ENCODE data around the gene KCNAB3. TPM values are rescaled to one million over a fixed set of nuclear protein-coding genes. Genes with fewer than 3 reads are reported as not detected.

Gene KCNAB3
- total RNA-seq, 2 donors from 2014 or later = 8.9 to 14.6 TPM

Other genes with a start within 250 kb of the KCNAB3 start
- 100 to 1,000 TPM in 1 of 2 donors, 10 to 100 TPM in 1; 98.2 to 112 TPM for gene TP53, start 242.4 kb downstream of the KCNAB3 start, total RNA-seq
- gene WRAP53, start 241.4 kb downstream of the KCNAB3 start, total RNA-seq = 10 to 100 TPM; 19.4 to 48.2 TPM
- gene EFNB3, start 224.7 kb downstream of the KCNAB3 start, total RNA-seq = not detected
- under 1 TPM in 1 of 2 donors, not detected in 1; 0.10 TPM for gene DNAH2, start 212.1 kb downstream of the KCNAB3 start, total RNA-seq
- 10 to 100 TPM; 52.0 to 67.6 TPM for gene KDM6B, start 95.6 kb downstream of the KCNAB3 start, total RNA-seq
- gene TMEM88, start 74.8 kb downstream of the KCNAB3 start, total RNA-seq = 1 to 10 TPM; 2.4 to 2.7 TPM
- 100 to 1,000 TPM in 1 of 2 donors, 10 to 100 TPM in 1; 54.1 to 105 TPM for gene NAA38, start 72.3 kb downstream of the KCNAB3 start, total RNA-seq
- 10 to 100 TPM; 11.3 to 12.9 TPM for gene CYB5D1, start 71.9 kb downstream of the KCNAB3 start, total RNA-seq
- gene CHD3, start 41.1 kb downstream of the KCNAB3 start, total RNA-seq = 100 to 1,000 TPM; 106 to 192 TPM
- gene RNF227, start 13.6 kb downstream of the KCNAB3 start, total RNA-seq = 1 to 10 TPM; 2.5 to 4.7 TPM
- 100 to 1,000 TPM; 162 to 217 TPM for gene TRAPPC1, start 2.1 kb upstream of the KCNAB3 start, total RNA-seq
- 10 to 100 TPM; 32.6 to 74.6 TPM for gene CNTROB, start 2.4 kb upstream of the KCNAB3 start, total RNA-seq
- not detected for gene GUCY2D, start 72.8 kb upstream of the KCNAB3 start, total RNA-seq
- not detected for gene ALOX15B, start 109.2 kb upstream of the KCNAB3 start, total RNA-seq
- gene ALOX12B, start 157.9 kb upstream of the KCNAB3 start, total RNA-seq = under 1 TPM in 1 of 2 donors, not detected in 1; 0.62 TPM
- not detected for gene ALOXE3, start 188.7 kb upstream of the KCNAB3 start, total RNA-seq
- gene HES7, start 194.2 kb upstream of the KCNAB3 start, total RNA-seq = not detected
- 10 to 100 TPM; 16.9 to 42.7 TPM for gene PER1, start 222.5 kb upstream of the KCNAB3 start, total RNA-seq
- gene VAMP2, start 233.1 kb upstream of the KCNAB3 start, total RNA-seq = 10 to 100 TPM; 54.6 to 73.0 TPM
- 10 to 100 TPM; 31.5 to 43.5 TPM for gene TMEM107, start 246.5 kb upstream of the KCNAB3 start, total RNA-seq